SK-N-SH (cell line): ENCODE data around the gene SYNE2. TPM values are rescaled to one million over a fixed set of nuclear protein-coding genes. Genes with fewer than 3 reads are reported as not detected.

ENCODE experiments used
- CTCF ChIA-PET: fragments of 300-600, 350-600 bp; formaldehyde crosslinking; extraction: SDS; loops from one replicate; lab custom pipeline; 2021; lab: Yijun Ruan, JAX
- POLR2A ChIA-PET: fragments of 350-600 bp; sonication (Branson Sonifier 250); formaldehyde crosslinking; extraction: SDS; loops from one replicate; lab custom pipeline; 2020; ENCODE audit warnings: antibody characterized with exemption, inconsistent platforms; lab: Yijun Ruan, JAX
- DNase-seq: peaks from one replicate; pipeline ENCODE4 v3.0.0; 2012
- H2AFZ ChIP-seq: fragments of 200-600 bp; sonication (generic); 2 replicates; pipeline ENCODE4 v1.8.1; 2016; ENCODE audit warnings: antibody characterized with exemption, mild to moderate bottlenecking, low read depth
- H3F3A ChIP-seq: fragments of 200-600 bp; sonication (generic); replicated peaks from 2 replicates; pipeline ENCODE3; 2016; ENCODE audit warnings: antibody characterized with exemption, mild to moderate bottlenecking; ENCODE audit not compliant: insufficient read depth
- H3K27ac ChIP-seq, 2 experiments: fragments of 200-500 bp in 1 of 2; fragments of 200-600 bp in 1 of 2; sonication (Bioruptor generic) in 1 of 2; sonication (generic), shearing (Covaris generic) in 1 of 2; 2 replicates each; pipeline versions ENCODE4 v1.5.1 to v1.6.1; 2014 to 2016; ENCODE audit warnings: low read depth in 2 of 2, inconsistent platforms in 1 of 2, low read length in 1 of 2, mild to moderate bottlenecking in 1 of 2, mixed read lengths in 1 of 2
- H3K27me3 ChIP-seq: fragments of 200-600 bp; sonication (generic), shearing (Covaris generic); 2 replicates; pipeline ENCODE4 v1.6.1; 2016; ENCODE audit warnings: mixed run types; ENCODE audit not compliant: insufficient read depth
- H3K36me3 ChIP-seq, 2 experiments: fragments of 200-500 bp in 1 of 2; fragments of 200-600 bp in 1 of 2; sonication (Bioruptor generic) in 1 of 2; sonication (generic) in 1 of 2; replicated peaks in 1 of 2; 2 replicates each; pipeline versions ENCODE3 to v1.5.1; 2014 to 2016; ENCODE audit warnings: low read length in 1 of 2, mild to moderate bottlenecking in 1 of 2; ENCODE audit not compliant: insufficient read depth in 2 of 2, control insufficient read depth in 1 of 2
- H3K4me1 ChIP-seq, 2 experiments: fragments of 200-500 bp in 1 of 2; fragments of 200-600 bp in 1 of 2; sonication (Bioruptor generic) in 1 of 2; sonication (generic), shearing (Covaris generic) in 1 of 2; 2 replicates each; pipeline versions ENCODE4 v1.5.1 to v1.6.1; 2014 to 2016; ENCODE audit warnings: low read depth in 1 of 2, low read length in 1 of 2, mixed run types in 1 of 2; ENCODE audit not compliant: insufficient read depth in 2 of 2, control insufficient read depth in 1 of 2
- H3K4me2 ChIP-seq: fragments of 200-600 bp; sonication (generic), shearing (Covaris generic); 2 replicates; pipeline ENCODE4 v1.6.1; 2017; ENCODE audit warnings: mixed run types
- H3K4me3 ChIP-seq, 2 experiments: fragments of 200-500 bp in 1 of 2; fragments of 200-600 bp in 1 of 2; sonication (Bioruptor generic) in 1 of 2; sonication (generic), shearing (Covaris generic) in 1 of 2; 2 replicates each; pipeline versions ENCODE4 v1.5.1 to v1.8.1; 2014 to 2016; ENCODE audit warnings: low read depth in 2 of 2, inconsistent platforms in 1 of 2, low read length in 1 of 2, mild to moderate bottlenecking in 1 of 2, mixed read lengths in 1 of 2, moderate library complexity in 1 of 2
- H3K79me2 ChIP-seq: fragments of 200-600 bp; sonication (generic); 2 replicates; pipeline ENCODE4 v1.8.1; 2017; ENCODE audit warnings: mild to moderate bottlenecking; ENCODE audit not compliant: insufficient read depth
- H3K9ac ChIP-seq: fragments of 200-600 bp; sonication (generic); 2 replicates; pipeline ENCODE4 v1.6.1; 2017; ENCODE audit warnings: mixed run types
- H3K9me2 ChIP-seq: fragments of 200-600 bp; sonication (generic); 2 replicates; pipeline ENCODE4 v1.6.1; 2017; ENCODE audit warnings: mixed run types
- H3K9me3 ChIP-seq: fragments of 200-600 bp; sonication (generic); 2 replicates; pipeline ENCODE4 v1.6.1; 2017; ENCODE audit warnings: mixed run types, mild to moderate bottlenecking, moderate library complexity
- H4K20me1 ChIP-seq: fragments of 200-600 bp; sonication (generic); 2 replicates; pipeline ENCODE4 v1.6.1; 2017; ENCODE audit warnings: mild to moderate bottlenecking, mixed run types; ENCODE audit not compliant: insufficient read depth
- CHD2 ChIP-seq: fragments of 150-350 bp; IDR thresholded peaks from 2 replicates; pipeline ENCODE4 v1.6.1; 2018; ENCODE audit warnings: low read length; ENCODE audit not compliant: partially characterized antibody
- ELF1 ChIP-seq: IDR thresholded peaks from 2 replicates; pipeline ENCODE4 v1.4.0; 2012
- EP300 ChIP-seq, 2 experiments: IDR thresholded peaks; 2 replicates each; pipeline versions ENCODE4 v1.4.0 to v1.6.1; 2012; ENCODE audit warnings: borderline replicate concordance in 1 of 2, low read depth in 1 of 2, low read length in 1 of 2
- EZH2phosphoT487 ChIP-seq: fragments of 200-600 bp; sonication (generic); IDR thresholded peaks from 2 replicates; pipeline ENCODE4 v1.6.1; 2017; ENCODE audit warnings: low read depth, mixed run types, mild to moderate bottlenecking, antibody characterized with exemption, moderate library complexity, borderline replicate concordance
- FOSL2 ChIP-seq: IDR thresholded peaks from 2 replicates; pipeline ENCODE4 v1.4.0; 2012; ENCODE audit warnings: low read depth, mild to moderate bottlenecking, moderate library complexity, borderline replicate concordance
- GATA2 ChIP-seq: sonication (generic); formaldehyde crosslinking; IDR thresholded peaks from 2 replicates; pipeline ENCODE4 v1.5.0; 2020; ENCODE audit warnings: mild to moderate bottlenecking, missing genetic modification reagents
- NFIC ChIP-seq: IDR thresholded peaks from 2 replicates; pipeline ENCODE4 v1.4.0; 2012; ENCODE audit warnings: borderline replicate concordance
- PBX3 ChIP-seq: IDR thresholded peaks from 2 replicates; pipeline ENCODE4; 2012
- RAD21 ChIP-seq: IDR thresholded peaks from 2 replicates; pipeline ENCODE4 v1.6.1; 2012; ENCODE audit warnings: mild to moderate bottlenecking, low read length
- REST ChIP-seq: IDR thresholded peaks from 2 replicates; pipeline ENCODE4 v1.6.1; 2012; ENCODE audit warnings: mild to moderate bottlenecking, low read depth, low read length, moderate library complexity
- RFX5 ChIP-seq: IDR thresholded peaks from 2 replicates; pipeline ENCODE4 v1.6.1; 2012; ENCODE audit warnings: mild to moderate bottlenecking, improper control_type of control experiment, low read length
- SIN3A ChIP-seq: IDR thresholded peaks from 2 replicates; pipeline ENCODE4 v1.6.1; 2012; ENCODE audit warnings: low read depth, mild to moderate bottlenecking, low read length, moderate library complexity, borderline replicate concordance
- SMC3 ChIP-seq: IDR thresholded peaks from 2 replicates; pipeline ENCODE4 v1.6.1; 2012; ENCODE audit warnings: low read depth, low read length, improper control_type of control experiment
- TAF1 ChIP-seq: IDR thresholded peaks from 2 replicates; pipeline ENCODE4 v1.6.1; 2012; ENCODE audit warnings: low read depth, mild to moderate bottlenecking, low read length, moderate library complexity, borderline replicate concordance
- WGBS: methylation state at CpG from one replicate; pipeline ENCODE4 v1.1.6; 2017; ENCODE audit warnings: low lambda C conversion rate; 5-methylcytosine and 5-hydroxymethylcytosine counted together
- polyA plus RNA-seq, 3 experiments: library from polyadenylated mRNA; depleted of rRNA; stranded (reverse); fragments of >200 nt; gene quantifications; 2 replicates each; pipeline ENCODE4 v1.2.3, GENCODE V29; 2012

The SYNE2 gene
- polyA plus RNA-seq, 1 of the 3 experiments (the other 2 are of a cell fraction): 7.1 TPM

GRCh38 chr14:64198486-64198885 lies 345.7 kb downstream of the SYNE2 start:
- no peaks in the 10 kb centered on the region for H3K27me3 ChIP-seq
- H3F3A ChIP-seq: no peaks in the 10 kb centered on the region
- no peaks in the 10 kb centered on the region for H3K9me3 ChIP-seq
- CTCF ChIA-PET: interaction anchor here (1.0 to 1.4 kb wide), 2 partner anchors 37 to 105 kb away, joined by 3 to 4 read pairs; no protein-coding TSS in a partner anchor
- no peaks in the 10 kb centered on the region for H3K79me2 ChIP-seq
- H4K20me1 ChIP-seq: no peaks in the 10 kb centered on the region
- no peak for DNase-seq
- H2AFZ ChIP-seq: no peak overlapping the region
- peaks cover 0 to 14% of the 10 kb centered on the region in 2 experiments; a peak in 3 of 4 replicates for H3K4me1 ChIP-seq
- H3K9me2 ChIP-seq: no peaks in the 10 kb centered on the region
- no peak overlapping the region for H3K9ac ChIP-seq
- POLR2A ChIA-PET: no interaction called here
- WGBS: 92% methylated on average over 3 of the region's 3 CpGs
- H3K27ac ChIP-seq: no peak overlapping the region
- no peak overlapping the region for H3K4me3 ChIP-seq
- H3K36me3 ChIP-seq: no peaks in the 10 kb centered on the region
- TF ChIP-seq REST (no peak), PBX3 (no peak)
- H3K4me2 ChIP-seq: no peak overlapping the region

GRCh38 chr14:64200170-64200569 lies 347.4 kb downstream of the SYNE2 start:
- Histone ChIP-seq H3K79me2 (no peaks in the 10 kb centered on the region), H3K27ac (no peak overlapping the region), H3K4me3 (no peak overlapping the region), H3K9me3 (no peaks in the 10 kb centered on the region), H3K4me1 (peaks cover 0 to 14% of the 10 kb centered on the region in 2 experiments; a peak in 3 of 4 replicates), H2AFZ (no peak overlapping the region), H3K27me3 (no peaks in the 10 kb centered on the region), H3K36me3 (no peaks in the 10 kb centered on the region), H3K9ac (no peak overlapping the region), H3F3A (no peaks in the 10 kb centered on the region), H3K4me2 (no peak overlapping the region), H4K20me1 (no peaks in the 10 kb centered on the region), H3K9me2 (no peaks in the 10 kb centered on the region)
- DNase-seq: no peak
- ChIA-PET POLR2A (no interaction called here), CTCF (interaction anchor here (0.7 to 1.4 kb wide), 5 partner anchors 22 to 190 kb away, joined by 3 read pairs; no protein-coding TSS in a partner anchor)
- 88% methylated on average over 2 of the region's 4 CpGs for WGBS
- TF ChIP-seq CHD2: no peak
- TF ChIP-seq TAF1: no peak
- TF ChIP-seq GATA2 (CRISPR knock-in tag): no peak
- TF ChIP-seq PBX3: no peak
- no peak for TF ChIP-seq EZH2phosphoT487
- no peak for TF ChIP-seq RFX5
- TF ChIP-seq NFIC: no peak
- TF ChIP-seq FOSL2: no peak
- no peak for TF ChIP-seq SMC3
- no peak for TF ChIP-seq RAD21
- no peak for TF ChIP-seq REST
- no peak for TF ChIP-seq SIN3A
- no peak for TF ChIP-seq ELF1
- no peak for TF ChIP-seq EP300 (IDR thresholded peaks at IDR 0.05; ENCODE audit: borderline replicate concordance in 1 of 2, low read depth in 1 of 2, low read length in 1 of 2)
